Measurements from ENCODE around the gene TFDP2.

DNA sequence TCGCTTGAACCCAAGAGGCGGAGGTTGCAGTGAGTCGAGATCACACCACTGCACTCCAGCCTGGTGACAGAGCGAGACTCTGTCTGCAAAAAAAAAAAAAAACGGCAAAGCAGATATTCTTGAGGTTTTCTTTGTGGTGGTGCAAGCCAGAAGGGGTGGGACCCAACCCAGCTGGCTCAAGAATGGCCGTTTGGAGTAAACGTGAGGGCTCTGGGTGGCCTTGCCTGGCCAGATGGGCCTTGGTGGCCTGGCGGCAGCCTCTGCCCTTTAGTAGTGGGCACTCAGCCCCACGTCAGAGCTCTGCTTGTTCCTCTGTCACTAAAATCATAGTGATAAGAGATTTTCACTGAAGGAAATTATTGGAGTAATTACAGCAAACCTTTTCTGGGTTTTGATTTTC is 222.4 kb downstream of the TFDP2 start:
- TF ChIP-seq CTCF (IDR thresholded peaks at IDR 0.05) (no peak), EZH2 (IDR thresholded peaks at IDR 0.05; ENCODE audit: borderline replicate concordance, insufficient read depth, low read depth, low read length, poor library complexity, severe bottlenecking) (no peak)
